GM19324 (cell line): ENCODE results near the gene NDUFV3.
"Not testable (repeated sequence)": the region's sequence is repeated elsewhere in the genome, so short reads cannot be mapped to it uniquely, and the experiment has no call there.

Experiments used
- ATAC-seq: cut with Tn5 transposase; IDR thresholded peaks from one replicate; pipeline ENCODE4 v1.9.1; 2021; ENCODE audit warnings: mild to moderate bottlenecking, moderate library complexity; ENCODE audit not compliant: unreplicated experiment, low FRiP score

Gene NDUFV3

GRCh38 chr21:42892931-42893755 is at the start of gene NDUFV3:
TSS of gene NDUFV3 (plus strand) at chr21:42893309. CDS start at chr21:42893334, 25 bp downstream.
- peak; percentile 93 for ATAC-seq

- ATAC-seq: no peak
Observed at GRCh38 chr21:42844411-42845113, 48.5 kb upstream of the NDUFV3 start.

- ATAC-seq: no peak
Observed at GRCh38 chr21:42845296-42845965, 47.7 kb upstream of the NDUFV3 start.

GRCh38 chr21:42846221-42846620 is 46.9 kb upstream of the NDUFV3 start:
- ATAC-seq: no peak

- no peak for ATAC-seq
Observed at GRCh38 chr21:42847051-42847707, 45.9 kb upstream of the NDUFV3 start.

- no peak for ATAC-seq
Observed at GRCh38 chr21:42847726-42848125, 45.4 kb upstream of the NDUFV3 start.

- not testable (repeated sequence) for ATAC-seq
Observed at GRCh38 chr21:42848144-42848931, 44.8 kb upstream of the NDUFV3 start.

- ATAC-seq: no peak
Observed at GRCh38 chr21:42848932-42849758, 44.0 kb upstream of the NDUFV3 start.

GRCh38 chr21:42849759-42850412 is 43.2 kb upstream of the NDUFV3 start:
- ATAC-seq: no peak

- ATAC-seq: no peak
Observed at GRCh38 chr21:42850463-42850862, 42.6 kb upstream of the NDUFV3 start.

- no peak for ATAC-seq
Observed at GRCh38 chr21:42850866-42851391, 42.2 kb upstream of the NDUFV3 start.

GRCh38 chr21:42851812-42852665 is 41.1 kb upstream of the NDUFV3 start:
- no peak for ATAC-seq

- no peak for ATAC-seq
Observed at GRCh38 chr21:42852925-42853570, 40.1 kb upstream of the NDUFV3 start.

- no peak for ATAC-seq
Observed at GRCh38 chr21:42853621-42854020, 39.5 kb upstream of the NDUFV3 start.

GRCh38 chr21:42854246-42855010 is 38.7 kb upstream of the NDUFV3 start:
- ATAC-seq: no peak
